Mucosa of descending colon (tissue), 3 donors: ENCODE measurements around the gene UPB1. TPM values are rescaled to one million over a fixed set of nuclear protein-coding genes. Genes with fewer than 3 reads are reported as not detected.
A peak's percentile ranks its signal among the peaks of the same experiment; 100 is the strongest.

Experiments
- ATAC-seq: fragments of 200-7000 bp; cut with Tn5 transposase; one replicate; pipeline ENCODE4 v1.9.1; 2020; ENCODE audit warnings: mild to moderate bottlenecking, moderate library complexity
- DNase-seq, 3 donors: peaks; one replicate each; pipeline ENCODE4 v3.0.0-alpha.2; 2020
- H3K36me3 ChIP-seq: fragments of 200-600 bp; one replicate; pipeline ENCODE4 v1.8.0; 2021; ENCODE audit warnings: low read depth, mild to moderate bottlenecking
- H3K4me1 ChIP-seq: fragments of 200-600 bp; one replicate; pipeline ENCODE4 v1.8.0; 2021; ENCODE audit warnings: low read depth, mild to moderate bottlenecking
- H3K4me3 ChIP-seq: fragments of 200-600 bp; one replicate; pipeline ENCODE4 v1.8.0; 2021; ENCODE audit warnings: mild to moderate bottlenecking
- H3K9me3 ChIP-seq: fragments of 200-600 bp; one replicate; pipeline ENCODE4 v1.8.0; 2021; ENCODE audit warnings: mild to moderate bottlenecking
- CTCF ChIP-seq: fragments of 200-600 bp; IDR thresholded peaks from one replicate; pipeline ENCODE4 v1.8.0; 2022; ENCODE audit warnings: antibody characterized with exemption, mild to moderate bottlenecking
- intact Hi-C, 2 donors: fragments of 100-400 bp; cut with DNase I in 1 of 2; cut with micrococcal nuclease in 1 of 2; formaldehyde crosslinking; loops; one replicate each; pipeline versions ENCODE4 v1.11.0 to v1.11.1; 2022; cut with DNase I, micrococcal nuclease
- total RNA-seq, 3 donors: library from RNA; stranded (reverse); fragmentation: NEBNext Ultra II Directional in 2 of 3; extraction: Animal tissue kit (Norgen Biotek cat#: 25700) in 2 of 3; gene quantifications; one replicate each; pipeline versions ENCODE4 v1.2.1 to v1.2.4, GENCODE V29; 2021 to 2023
- donor health status: DM: no; HTN: no; CAD: no; lungs with moderate emphysema.
- donor health status: DM: no; HTN: no; CAD: no.
- donor health status: DM: no; HTN: yes; CAD: no.

Gene UPB1
- total RNA-seq, 3 donors from 2014 or later, result 0.16 to 0.20 (median 0.19) TPM

GRCh38 chr22:24542641-24543040 lies 47.5 kb downstream of the UPB1 start:
- TF ChIP-seq CTCF, result no peak
- Histone ChIP-seq H3K4me1 (no peaks in the 10 kb centered on the region), H3K36me3 (peaks cover 24% of the 10 kb centered on the region), H3K9me3 (no peaks in the 10 kb centered on the region), H3K4me3 (no peak overlapping the region)
- intact Hi-C loops, result no loop called here
- ATAC-seq, result no peak
- DNase-seq, result no peak

GRCh38 chr22:24543185-24543601 lies 48.1 kb downstream of the UPB1 start:
- ATAC-seq (no peak), DNase-seq (no peak)
- Histone ChIP-seq H3K4me1 (no peaks in the 10 kb centered on the region), H3K4me3 (no peak overlapping the region), H3K9me3 (no peaks in the 10 kb centered on the region), H3K36me3 (peaks cover 30% of the 10 kb centered on the region)
- intact Hi-C loops, result no loop called here
- no peak for TF ChIP-seq CTCF

GRCh38 chr22:24543679-24544243 lies 48.6 kb downstream of the UPB1 start:
- Histone ChIP-seq H3K4me1 (no peaks in the 10 kb centered on the region), H3K4me3 (no peak overlapping the region), H3K9me3 (no peaks in the 10 kb centered on the region), H3K36me3 (peaks cover 34% of the 10 kb centered on the region)
- intact Hi-C loops, result no loop called here
- DNase-seq, result no peak
- ATAC-seq, result no peak
- TF ChIP-seq CTCF, result no peak

GRCh38 chr22:24548812-24549211 lies 53.7 kb downstream of the UPB1 start:
- TF ChIP-seq CTCF, result no peak
- DNase-seq (no peak), ATAC-seq (no peak)
- Histone ChIP-seq H3K9me3 (no peaks in the 10 kb centered on the region), H3K4me3 (no peak overlapping the region), H3K4me1 (peaks cover 44% of the 10 kb centered on the region), H3K36me3 (peaks cover 21% of the 10 kb centered on the region)
- intact Hi-C loops, result no loop called here

- ATAC-seq (peak; percentile 63), DNase-seq (peak; percentile 55 to 83 (median 72))
- no peaks in the 10 kb centered on the region for H3K9me3 ChIP-seq
- no peak overlapping the region for H3K4me3 ChIP-seq
- intact Hi-C loops, result no loop called here
- H3K36me3 ChIP-seq, result peaks cover 17% of the 10 kb centered on the region
- H3K4me1 ChIP-seq, result peaks cover 45% of the 10 kb centered on the region
- no peak for TF ChIP-seq CTCF
Measured at GRCh38 chr22:24550028-24550901, 55.1 kb downstream of the UPB1 start.
